GM12878 (cell line): Measurements from ENCODE around the gene TMEM120B. TPM values are rescaled to one million over a fixed set of nuclear protein-coding genes. Genes with fewer than 3 reads are reported as not detected.

Source experiments
- ATAC-seq: fragments of 200-7000 bp; cut with Tn5 transposase; 3 replicates; pipeline ENCODE4 v1.9.1; 2020; ENCODE audit warnings: mild to moderate bottlenecking, moderate library complexity
- BruUV-seq: library from RNA; stranded (reverse); fragments of 400-500 nt; replicated peaks from 2 replicates; lab custom pipeline; 2021; lab: Mats Ljungman, UMichigan
- CTCF ChIA-PET: fragments of 300-600 bp; sonication (Branson Sonifier 250); formaldehyde crosslinking; extraction: SDS; loops from one replicate; lab custom pipeline; 2021; ENCODE audit warnings: inconsistent platforms; lab: Yijun Ruan, JAX
- POLR2A ChIA-PET: fragments of 350-600 bp; formaldehyde crosslinking; extraction: SDS; loops from one replicate; lab custom pipeline; 2021; ENCODE audit warnings: inconsistent platforms; lab: Charles Lee
- RAD21 ChIA-PET: fragments of 300-600 bp; sonication (Branson Sonifier 250); formaldehyde crosslinking; loops from one replicate; lab custom pipeline; 2023; ENCODE audit warnings: antibody characterized with exemption; ENCODE audit not compliant: unreplicated experiment; lab: Charles Lee
- SMC1A ChIA-PET: fragments of 300-600 bp; sonication (Branson Sonifier 250); formaldehyde crosslinking; loops from one replicate; lab custom pipeline; 2023; ENCODE audit not compliant: unreplicated experiment, uncharacterized antibody; lab: Charles Lee
- DNase-seq: peaks from one replicate; pipeline ENCODE4 v3.0.0-alpha.2; 2011; ENCODE audit warnings: low read depth, low spot score
- FAIRE-seq: peaks from 3 replicates; lab custom pipeline; 2011; peaks lifted over from hg19 to GRCh38; lab: Jason Lieb, UNC
- H2AFZ ChIP-seq: 2 replicates; pipeline ENCODE4 v1.6.0; 2011; ENCODE audit warnings: low read depth, low read length, control low read depth; ENCODE audit not compliant: control insufficient read depth
- H3K27ac ChIP-seq: 2 replicates; pipeline ENCODE4 v1.5.1; 2011; ENCODE audit warnings: control low read depth; ENCODE audit not compliant: control insufficient read depth, insufficient read depth
- H3K27me3 ChIP-seq, 2 experiments: replicated peaks in 1 of 2; 2 replicates each; pipeline versions ENCODE4 v1.6.0 to v1.6.1; 2011; ENCODE audit warnings: low read length in 1 of 2; ENCODE audit not compliant: control insufficient read depth in 2 of 2, insufficient read depth in 2 of 2
- H3K36me3 ChIP-seq, 2 experiments: 2 replicates each; pipeline ENCODE4 v1.5.1; 2011; ENCODE audit warnings: low read length in 1 of 2; ENCODE audit not compliant: control insufficient read depth in 2 of 2, insufficient read depth in 2 of 2
- H3K4me1 ChIP-seq: 2 replicates; pipeline ENCODE4 v1.6.1; 2011; ENCODE audit warnings: mild to moderate bottlenecking, low read length, moderate library complexity, mixed read lengths; ENCODE audit not compliant: control insufficient read depth, insufficient read depth
- H3K4me2 ChIP-seq: 2 replicates; pipeline ENCODE4 v1.6.0; 2011; ENCODE audit warnings: control low read depth; ENCODE audit not compliant: control insufficient read depth, insufficient read depth
- H3K4me3 ChIP-seq: fragments of 200-600 bp; sonication (generic); 2 replicates; pipeline ENCODE4 v1.5.1; 2016
- H3K79me2 ChIP-seq: 2 replicates; pipeline ENCODE4 v1.6.0; 2011; ENCODE audit warnings: low read length; ENCODE audit not compliant: control insufficient read depth, insufficient read depth
- H3K9ac ChIP-seq: 2 replicates; pipeline ENCODE4 v1.8.0; 2011; ENCODE audit warnings: low read length, control low read depth, mixed read lengths; ENCODE audit not compliant: control insufficient read depth, insufficient read depth
- H3K9me3 ChIP-seq: replicated peaks from 3 replicates; pipeline ENCODE4 v1.5.1; 2011; ENCODE audit warnings: mild to moderate bottlenecking, low read length; ENCODE audit not compliant: control insufficient read depth, insufficient read depth
- H4K20me1 ChIP-seq: 2 replicates; pipeline ENCODE4 v1.6.0; 2011; ENCODE audit not compliant: control insufficient read depth, insufficient read depth
- BCL11A ChIP-seq: IDR thresholded peaks from 2 replicates; pipeline ENCODE4 v1.6.1; 2011; ENCODE audit warnings: low read depth, low read length
- BHLHE40 ChIP-seq, 2 experiments: fragments of 450-650 bp in 1 of 2; IDR thresholded peaks; 2 replicates each; pipeline ENCODE4 v1.6.1; 2011 to 2017; ENCODE audit warnings: low read depth in 2 of 2, borderline replicate concordance in 1 of 2, improper control_type of control experiment in 1 of 2, low read length in 1 of 2, mild to moderate bottlenecking in 1 of 2
- CREM ChIP-seq: IDR thresholded peaks from 2 replicates; pipeline ENCODE4 v1.6.1; 2014; ENCODE audit warnings: antibody characterized with exemption, low read depth
- FOS ChIP-seq: IDR thresholded peaks from 3 replicates; pipeline ENCODE4 v1.6.1; 2011; ENCODE audit warnings: borderline replicate concordance; ENCODE audit not compliant: insufficient read length; ENCODE audit errors: extremely low read depth
- MAX ChIP-seq: IDR thresholded peaks from 2 replicates; pipeline ENCODE4 v1.6.1; 2012; ENCODE audit warnings: low read depth, low read length, improper control_type of control experiment
- MEF2B ChIP-seq: fragments of 450-650 bp; IDR thresholded peaks from 2 replicates; pipeline ENCODE4 v1.6.1; 2018; ENCODE audit warnings: mild to moderate bottlenecking, moderate library complexity; ENCODE audit not compliant: partially characterized antibody, poor library complexity, severe bottlenecking
- NR2C2 ChIP-seq: IDR thresholded peaks from 2 replicates; pipeline ENCODE4 v1.6.1; 2011; ENCODE audit warnings: borderline replicate concordance, low read depth; ENCODE audit not compliant: control insufficient read depth, insufficient read length
- RB1 ChIP-seq: fragments of 450-650 bp; formaldehyde crosslinking; IDR thresholded peaks from 2 replicates; pipeline ENCODE4 v1.6.1; 2017; ENCODE audit warnings: mild to moderate bottlenecking, borderline replicate concordance
- SMC3 ChIP-seq: IDR thresholded peaks from 2 replicates; pipeline ENCODE4 v1.6.1; 2011; ENCODE audit warnings: low read length, improper control_type of control experiment, borderline replicate concordance
- SP1 ChIP-seq: IDR thresholded peaks from one replicate; pipeline ENCODE4 v1.6.1; 2011; ENCODE audit warnings: low read depth, low read length
- ZNF207 ChIP-seq: fragments of 450-650 bp; IDR thresholded peaks from 2 replicates; pipeline ENCODE4 v1.6.1; 2014; ENCODE audit warnings: antibody characterized with exemption, mild to moderate bottlenecking, borderline replicate concordance
- WGBS: methylation state at CpG from one replicate; pipeline ENCODE4 v1.1.6; 2016; ENCODE audit warnings: low lambda C conversion rate; ENCODE audit not compliant: insufficient replicate concordance, insufficient coverage; ENCODE audit errors: missing lambda C conversion rate; 5-methylcytosine and 5-hydroxymethylcytosine counted together
- in situ Hi-C: fragments of 300-500 bp; cut with MboI; formaldehyde crosslinking; loops from 9 replicates; pipeline ENCODE4 v1.14.3; 2018; ENCODE audit warnings: mixed read lengths
- intact Hi-C: fragments of 100-400 bp; cut with micrococcal nuclease; formaldehyde crosslinking; loops from one replicate; pipeline ENCODE4 v1.14.2; 2022; ENCODE audit not compliant: unreplicated experiment
- polyA plus RNA-seq, 11 experiments: library from polyadenylated mRNA; depleted of rRNA in 4 of 11; unstranded in 6 of 11; stranded (reverse) in 5 of 11; fragments of >200 nt; fragmentation: Nextera tagmentation in 4 of 11; fragmentation: Illumina TruSeq in 1 of 11; extraction: Ambion mirVana in 4 of 11; extraction: Trizol in 1 of 11; gene quantifications; 1 replicate in 1 of 11; 2 replicates in 10 of 11; pipeline versions ENCODE4 v1.2.1 to v1.2.3, GENCODE V29; 2011 to 2016; ENCODE audit warnings: inconsistent platforms in 2 of 11, missing spikeins in 2 of 11, low read depth in 1 of 11
- total RNA-seq, 4 experiments: library from RNA; depleted of rRNA in 3 of 4; stranded (reverse); fragments of >200 nt in 3 of 4; fragmentation: Illumina TruSeq in 1 of 4; extraction: Trizol in 1 of 4; gene quantifications; 2 replicates each; pipeline versions ENCODE4 v1.2.1 to v1.2.3, GENCODE V29; 2013 to 2021

Gene TMEM120B
- total and polyA plus RNA-seq, 10 of the 15 experiments (the other 5 are each of a cell fraction or from before 2014, with no cell fraction given), result 4.0 to 26.2 (median 9.2) TPM

GRCh38 chr12:121779422-121779895, 66.9 kb downstream of the TMEM120B start:
- CTCF ChIA-PET, result interaction anchor here (15.0 kb wide), 1 partner anchor 12 kb away, joined by 492 read pairs; the partner anchor contains the start of gene RHOF
- no peak overlapping the region for H3K27ac ChIP-seq

DNA sequence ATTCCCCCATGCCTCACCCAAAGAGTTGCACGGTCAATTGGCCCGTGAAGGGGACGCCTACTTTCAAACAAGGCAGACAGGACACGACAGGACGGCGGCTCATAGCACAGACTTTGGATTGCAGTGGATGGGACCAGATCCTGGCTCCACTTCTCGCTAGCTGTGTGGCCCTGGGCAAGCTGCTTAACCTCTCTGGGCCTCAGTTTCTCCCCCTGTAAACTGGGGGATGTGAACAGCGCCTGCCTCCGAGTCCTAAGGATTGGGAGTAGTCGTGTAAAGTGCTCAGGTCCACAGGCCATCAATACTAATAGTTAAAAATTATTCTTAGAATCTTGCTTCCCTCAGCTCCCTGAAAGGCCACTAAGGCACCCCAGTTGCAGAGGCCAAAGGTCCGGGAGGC, 67.9 kb downstream of the TMEM120B start:
- TF ChIP-seq CREM, result no peak
- TF ChIP-seq BHLHE40 (IDR thresholded peaks at IDR 0.05; ENCODE audit: borderline replicate concordance in 1 of 2, low read depth in 2 of 2, low read length in 1 of 2), result no peak
- no peak for TF ChIP-seq ZNF207
- Histone ChIP-seq H3K4me2 (0 out of 2 replicates have a peak overlapping the region, but pooled peaks have one; percentile 96), H3K9ac (no peak overlapping the region), H4K20me1 (no peaks in the 10 kb centered on the region), H3K4me1 (peaks cover 51% of the 10 kb centered on the region), H3K79me2 (peaks cover 39% of the 10 kb centered on the region), H3K27ac (peak overlapping the region; percentile 98), H3K36me3 (peaks cover 18 to 26% of the 10 kb centered on the region in 2 experiments), H2AFZ (no peak overlapping the region), H3K27me3 (no peaks in the 10 kb centered on the region), H3K4me3 (no peak overlapping the region), H3K9me3 (no peaks in the 10 kb centered on the region)
- intact Hi-C loops (no loop called here), in situ Hi-C loops (no loop called here)
- ATAC-seq (no peak), DNase-seq (no peak), FAIRE-seq (no peak)
- SMC1A ChIA-PET, result interaction anchor here (1.6 to 3.0 kb wide), 2 partner anchors 12 to 32 kb away, joined by 3 to 94 read pairs; partner anchors contain the start of gene RHOF
- CTCF ChIA-PET, result interaction anchor here (2.3 to 15.0 kb wide), 3 partner anchors 11 to 108 kb away, joined by 9 to 492 read pairs (median 28); partner anchors contain the start of genes PSMD9 and RHOF
- BruUV-seq, result no TSS peak
- RAD21 ChIA-PET, result interaction anchor here (11.5 kb wide), 1 partner anchor 12 kb away, joined by 230 read pairs; the partner anchor contains the start of gene RHOF
- POLR2A ChIA-PET, result interaction anchor here (2.2 to 6.5 kb wide), 3 partner anchors 12 to 67 kb away, joined by 8 to 114 read pairs (median 15); partner anchors contain the start of genes RHOF and TMEM120B
- 98% methylated on average over 11 of the region's 11 CpGs for WGBS

More at GRCh38 chr12:121779422-121779895, 66.9 kb downstream of the TMEM120B start:
- intact Hi-C loops, result no loop called here
- DNase-seq (no peak), ATAC-seq (no peak), FAIRE-seq (no peak)
- H3K4me2 ChIP-seq, result no peak overlapping the region
- ChIA-PET RAD21 (interaction anchor here (11.5 kb wide), 1 partner anchor 13 kb away, joined by 230 read pairs; the partner anchor contains the start of gene RHOF), POLR2A (interaction anchor here (0.6 kb wide), 1 partner anchor 242 kb away, joined by 3 read pairs; no protein-coding TSS in a partner anchor), SMC1A (interaction anchor here (1.6 to 3.9 kb wide), 2 partner anchors 14 to 33 kb away, joined by 3 to 57 read pairs; partner anchors contain the start of gene RHOF)
- no peak overlapping the region for H3K9ac ChIP-seq
- 92% methylated on average over 17 of the region's 17 CpGs for WGBS
- peaks cover 44% of the 10 kb centered on the region for H3K4me1 ChIP-seq
- no peaks in the 10 kb centered on the region for H3K9me3 ChIP-seq
- no peaks in the 10 kb centered on the region for H4K20me1 ChIP-seq
- in situ Hi-C loops, result no loop called here
- H3K27me3 ChIP-seq, result no peaks in the 10 kb centered on the region
- BruUV-seq, result no TSS peak
- H2AFZ ChIP-seq, result no peak overlapping the region
- H3K4me3 ChIP-seq, result no peak overlapping the region
- TF ChIP-seq MAX (no peak), RB1 (no peak), NR2C2 (no peak), FOS (no peak), SMC3 (no peak), BCL11A (no peak), MEF2B (no peak), SP1 (no peak)
- H3K79me2 ChIP-seq, result peaks cover 31% of the 10 kb centered on the region
- peaks cover 18 to 26% of the 10 kb centered on the region in 2 experiments for H3K36me3 ChIP-seq
